GM23248 (cell line): ENCODE data around the gene PRR29. TPM values are rescaled to one million over a fixed set of nuclear protein-coding genes. Genes with fewer than 3 reads are reported as not detected.
"Not testable (repeated sequence)": the region's sequence is repeated elsewhere in the genome, so short reads cannot be mapped to it uniquely, and the experiment has no call there.

Source experiments
- DNase-seq: peaks from one replicate; pipeline ENCODE4 v3.0.0-alpha.2; 2015
- H2AFZ ChIP-seq: fragments of 200-600 bp; sonication (generic); 2 replicates; pipeline ENCODE4 v1.6.1; 2016; ENCODE audit warnings: antibody characterized with exemption
- H3F3A ChIP-seq: fragments of 200-600 bp; sonication (generic); 2 replicates; pipeline ENCODE4 v1.6.1; 2016; ENCODE audit warnings: mild to moderate bottlenecking, antibody characterized with exemption, mixed run types; ENCODE audit not compliant: insufficient read depth
- H3K27ac ChIP-seq: fragments of 200-600 bp; sonication (generic); 2 replicates; pipeline ENCODE4 v1.5.1; 2016; ENCODE audit warnings: mild to moderate bottlenecking
- H3K27me3 ChIP-seq: fragments of 200-600 bp; sonication (generic); replicated peaks from 2 replicates; pipeline ENCODE4 v1.6.1; 2016; ENCODE audit warnings: mild to moderate bottlenecking; ENCODE audit not compliant: insufficient read depth
- H3K36me3 ChIP-seq: fragments of 200-600 bp; sonication (generic); 2 replicates; pipeline ENCODE4 v1.6.1; 2016; ENCODE audit warnings: low read depth, mild to moderate bottlenecking
- H3K4me1 ChIP-seq: fragments of 200-600 bp; sonication (generic); 2 replicates; pipeline ENCODE4 v1.6.1; 2016; ENCODE audit warnings: mild to moderate bottlenecking; ENCODE audit not compliant: insufficient read depth
- H3K4me2 ChIP-seq: fragments of 200-600 bp; sonication (generic); one replicate; pipeline ENCODE4 v1.6.1; 2016; ENCODE audit warnings: mild to moderate bottlenecking; ENCODE audit not compliant: unreplicated experiment
- H3K4me3 ChIP-seq: fragments of 200-600 bp; sonication (generic); 2 replicates; pipeline ENCODE4 v1.5.1; 2016; ENCODE audit warnings: mild to moderate bottlenecking
- H3K79me2 ChIP-seq: fragments of 200-600 bp; sonication (generic); 2 replicates; pipeline ENCODE4 v1.6.1; 2016; ENCODE audit warnings: mild to moderate bottlenecking; ENCODE audit not compliant: insufficient read depth
- H3K9ac ChIP-seq: fragments of 200-600 bp; sonication (generic); 2 replicates; pipeline ENCODE4 v1.6.1; 2016; ENCODE audit warnings: mild to moderate bottlenecking
- H3K9me2 ChIP-seq: fragments of 200-600 bp; sonication (generic); 2 replicates; pipeline ENCODE4 v1.6.1; 2016; ENCODE audit warnings: mixed run types, mild to moderate bottlenecking, moderate library complexity; ENCODE audit not compliant: insufficient read depth
- H3K9me3 ChIP-seq: fragments of 200-600 bp; sonication (generic); one replicate; pipeline ENCODE4 v1.6.1; 2017; ENCODE audit warnings: low read depth
- H4K20me1 ChIP-seq: fragments of 200-600 bp; sonication (generic); 2 replicates; pipeline ENCODE4 v1.6.0; 2016; ENCODE audit not compliant: insufficient read depth
- EZH2 ChIP-seq: fragments of 200-600 bp; sonication (generic); IDR thresholded peaks from 2 replicates; pipeline ENCODE4 v1.6.1; 2018; ENCODE audit warnings: antibody characterized with exemption, mild to moderate bottlenecking; ENCODE audit not compliant: insufficient read depth, poor library complexity, severe bottlenecking
- EZH2phosphoT487 ChIP-seq: fragments of 200-600 bp; sonication (generic); IDR thresholded peaks from 2 replicates; pipeline ENCODE4 v1.6.1; 2018; ENCODE audit warnings: antibody characterized with exemption, moderate library complexity, mild to moderate bottlenecking, low read depth; ENCODE audit not compliant: insufficient read depth
- WGBS, 2 experiments: methylation state at CpG; one replicate each; pipeline ENCODE4 v1.1.6; 2015 to 2017; ENCODE audit warnings: low lambda C conversion rate in 2 of 2, low coverage in 1 of 2; ENCODE audit errors: missing lambda C conversion rate in 2 of 2; 5-methylcytosine and 5-hydroxymethylcytosine counted together
- in situ Hi-C: fragments of 300-500 bp; cut with MboI; formaldehyde crosslinking; loops from 2 replicates; pipeline ENCODE4 v1.15.0; 2020
- polyA plus RNA-seq: library from polyadenylated mRNA; unstranded; fragments of >200 nt; fragmentation: Nextera tagmentation; extraction: Ambion mirVana; gene quantifications from 2 replicates; pipeline ENCODE4 v1.2.1, GENCODE V29; 2016
- total RNA-seq: library from RNA; depleted of rRNA; stranded (reverse); fragments of >200 nt; shearing (Covaris generic); gene quantifications from 2 replicates; pipeline ENCODE4 v1.2.3, GENCODE V29; 2014

PRR29 gene
- total and polyA plus RNA-seq, 2 experiments from 2014 or later, result not detected

DNA sequence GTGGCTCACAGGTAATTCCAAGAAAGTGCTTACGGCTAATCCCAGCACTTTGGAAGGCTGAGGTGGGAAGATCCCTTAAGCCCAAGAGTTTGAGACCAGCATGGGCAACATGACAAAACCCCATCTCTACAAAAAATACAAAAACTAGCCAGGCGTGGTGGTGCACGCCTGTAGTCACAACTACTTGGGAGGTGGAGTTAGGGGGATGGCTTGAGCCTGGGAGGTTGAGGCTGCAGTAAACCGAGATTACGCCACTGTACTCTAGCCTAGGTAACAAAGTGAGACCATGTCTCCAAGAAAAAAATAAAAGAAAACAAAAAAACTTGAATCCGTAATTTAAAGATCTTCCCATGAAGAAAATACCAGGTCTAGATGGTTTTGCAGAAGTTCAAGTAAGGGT is 17.3 kb downstream of the PRR29 start:
- WGBS, 2 experiments, result 91 to 95% methylated on average over 6 of the region's 6 CpGs
- no peak overlapping the region for H3K4me2 ChIP-seq

GRCh38 chr17:64016231-64016784 is 18.2 kb downstream of the PRR29 start:
- DNase-seq, result peak; percentile 28
- no peaks in the 10 kb centered on the region for H3K27me3 ChIP-seq
- no peaks in the 10 kb centered on the region for H3K79me2 ChIP-seq
- no peak overlapping the region for H3K9ac ChIP-seq
- no peak overlapping the region for H3K4me3 ChIP-seq
- H3K4me2 ChIP-seq, result no peak overlapping the region
- H3K36me3 ChIP-seq, result no peaks in the 10 kb centered on the region
- H4K20me1 ChIP-seq, result no peaks in the 10 kb centered on the region
- no peak overlapping the region for H3K27ac ChIP-seq
- no peak overlapping the region for H2AFZ ChIP-seq
- TF ChIP-seq EZH2 (no peak), EZH2phosphoT487 (no peak)
- no peaks in the 10 kb centered on the region for H3K4me1 ChIP-seq
- 38 to 47% methylated on average over 5 of the region's 5 CpGs for WGBS, 2 experiments
- H3F3A ChIP-seq, result no peaks in the 10 kb centered on the region
- no peaks in the 10 kb centered on the region for H3K9me2 ChIP-seq
- in situ Hi-C loops, result no loop called here
- no peaks in the 10 kb centered on the region for H3K9me3 ChIP-seq

More for the DNA sequence above, 17.3 kb downstream of the PRR29 start:
- H3K4me3 ChIP-seq, result no peak overlapping the region
- H3F3A ChIP-seq, result no peaks in the 10 kb centered on the region
- no peaks in the 10 kb centered on the region for H4K20me1 ChIP-seq
- TF ChIP-seq EZH2phosphoT487 (no peak), EZH2 (no peak)
- in situ Hi-C loops, result no loop called here
- no peaks in the 10 kb centered on the region for H3K9me3 ChIP-seq
- H3K36me3 ChIP-seq, result no peaks in the 10 kb centered on the region
- H3K9ac ChIP-seq, result no peak overlapping the region
- H3K4me1 ChIP-seq, result no peaks in the 10 kb centered on the region
- no peaks in the 10 kb centered on the region for H3K9me2 ChIP-seq
- DNase-seq, result no peak
- no peak overlapping the region for H3K27ac ChIP-seq
- H3K27me3 ChIP-seq, result no peaks in the 10 kb centered on the region
- H3K79me2 ChIP-seq, result no peaks in the 10 kb centered on the region
- no peak overlapping the region for H2AFZ ChIP-seq

DNA sequence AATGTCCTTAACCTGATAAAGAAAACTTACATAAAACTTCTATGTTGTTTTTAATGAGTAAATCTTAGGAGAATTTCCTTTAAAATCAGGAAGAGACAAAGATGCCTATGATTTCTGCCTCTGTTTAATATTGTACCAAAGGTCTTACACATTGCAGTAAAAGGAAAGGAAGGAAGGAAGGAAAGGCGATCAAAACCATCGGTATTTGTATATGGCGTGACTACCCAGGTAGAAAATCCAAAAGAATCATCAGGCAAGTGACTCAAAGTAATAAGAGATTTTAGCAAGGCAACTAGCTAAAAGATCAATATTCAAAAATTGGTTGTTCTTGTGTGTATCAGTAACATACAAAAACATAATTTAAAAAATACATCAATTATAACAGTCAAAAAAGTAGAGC is 18.8 kb downstream of the PRR29 start:
- Histone ChIP-seq H3F3A (no peaks in the 10 kb centered on the region), H3K27me3 (no peaks in the 10 kb centered on the region), H3K9ac (no peak overlapping the region), H3K4me1 (no peaks in the 10 kb centered on the region), H3K4me2 (no peak overlapping the region), H3K36me3 (no peaks in the 10 kb centered on the region), H3K4me3 (no peak overlapping the region), H3K27ac (no peak overlapping the region), H3K79me2 (no peaks in the 10 kb centered on the region), H2AFZ (no peak overlapping the region), H4K20me1 (no peaks in the 10 kb centered on the region), H3K9me3 (no peaks in the 10 kb centered on the region), H3K9me2 (no peaks in the 10 kb centered on the region)
- TF ChIP-seq EZH2phosphoT487 (no peak), EZH2 (no peak)
- in situ Hi-C loops, result no loop called here
- 94 to 97% methylated on average over 3 of the region's 3 CpGs for WGBS, 2 experiments
- no peak for DNase-seq

- in situ Hi-C loops, result no loop called here
- WGBS, 2 experiments, result 66 to 82% methylated on average over 2 of the region's 2 CpGs
- no peaks in the 10 kb centered on the region for H3F3A ChIP-seq
- no peaks in the 10 kb centered on the region for H4K20me1 ChIP-seq
- no peak for DNase-seq
- H3K9ac ChIP-seq, result no peak overlapping the region
- no peak overlapping the region for H2AFZ ChIP-seq
- no peaks in the 10 kb centered on the region for H3K4me1 ChIP-seq
- no peak overlapping the region for H3K4me2 ChIP-seq
- no peaks in the 10 kb centered on the region for H3K27me3 ChIP-seq
- no peaks in the 10 kb centered on the region for H3K79me2 ChIP-seq
- H3K9me2 ChIP-seq, result no peaks in the 10 kb centered on the region
- TF ChIP-seq EZH2phosphoT487 (no peak), EZH2 (no peak)
- H3K27ac ChIP-seq, result no peak overlapping the region
- H3K36me3 ChIP-seq, result no peaks in the 10 kb centered on the region
- no peak overlapping the region for H3K4me3 ChIP-seq
- H3K9me3 ChIP-seq, result no peaks in the 10 kb centered on the region
These were observed 19.3 kb downstream of the PRR29 start for GRCh38 chr17:64017381-64017980.

DNA sequence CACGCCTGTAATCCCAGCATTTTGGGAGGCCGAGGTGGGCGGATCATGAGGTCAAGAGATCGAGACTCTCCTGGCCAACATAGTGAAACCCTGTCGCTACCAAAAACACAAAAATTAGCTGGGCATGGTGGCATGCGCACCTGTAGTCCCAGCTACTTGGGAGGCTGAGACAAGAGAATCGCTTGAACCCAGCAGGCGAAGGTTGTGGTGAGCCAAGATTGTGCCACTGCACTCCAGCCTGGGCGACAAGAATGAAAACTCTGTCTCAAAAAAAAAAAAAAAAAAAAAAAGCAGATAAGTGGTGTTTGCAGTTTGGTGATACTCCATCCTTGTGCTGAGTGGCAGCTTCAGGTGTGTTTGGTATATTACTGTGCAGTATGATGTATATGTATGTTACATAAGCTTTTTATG is 21.4 kb downstream of the PRR29 start:
- H3K9me2 ChIP-seq, in situ Hi-C loops, H2AFZ ChIP-seq, H3F3A ChIP-seq, DNase-seq, H3K27me3 ChIP-seq, H3K9me3 ChIP-seq, H3K79me2 ChIP-seq, H3K4me2 ChIP-seq, H3K27ac ChIP-seq, H3K9ac ChIP-seq, H3K36me3 ChIP-seq, H3K4me3 ChIP-seq, H3K4me1 ChIP-seq, H4K20me1 ChIP-seq: not testable (repeated sequence)
- 75 to 76% methylated on average over 9 of the region's 9 CpGs for WGBS, 2 experiments
